ENCODE data around the gene PDZRN4. TPM values are rescaled to one million over a fixed set of nuclear protein-coding genes. Genes with fewer than 3 reads are reported as not detected.

PDZRN4 gene
- total and polyA plus RNA-seq, 2 donors (not counting 3 experiments of a cell fraction or from before 2014, with no cell fraction given): not detected

- Histone ChIP-seq H3K9ac (replicated peaks; ENCODE audit: extremely low read depth, insufficient read depth, low read length) (no peak overlapping the region), H4K20me1 (replicated peaks; ENCODE audit: control insufficient read depth, extremely low read depth, insufficient read depth, low read length) (no peaks in the 10 kb centered on the region), H2AFZ (ENCODE audit: low read depth, low read length) (no peak overlapping the region), H3K9me3 (replicated peaks; ENCODE audit: control insufficient read depth, insufficient read depth, low read length) (no peaks in the 10 kb centered on the region), H3K79me2 (ENCODE audit: control insufficient read depth, insufficient read depth, low read length) (no peaks in the 10 kb centered on the region), H3K9me1 (replicated peaks; ENCODE audit: control insufficient read depth, extremely low read depth, insufficient read depth, low read length) (no peaks in the 10 kb centered on the region), H3K27ac (ENCODE audit: insufficient read depth, low read depth, low read length) (no peak overlapping the region), H3K36me3 (ENCODE audit: control insufficient read depth in 2 of 2, extremely low read depth in 1 of 2, insufficient read depth in 2 of 2, low read length in 2 of 2) (no peaks in the 10 kb centered on the region), H3K4me1 (ENCODE audit: control insufficient read depth, extremely low read depth, insufficient read depth, low read length) (no peaks in the 10 kb centered on the region), H3K27me3 (ENCODE audit: control insufficient read depth in 2 of 2, insufficient read depth in 2 of 2, low read length in 2 of 2) (no peaks in the 10 kb centered on the region), H3K4me2 (ENCODE audit: insufficient read depth, low read length) (no peak overlapping the region), H3K4me3 (replicated peaks in 1 of 3; ENCODE audit: insufficient read depth in 1 of 3, low read depth in 1 of 3, low read length in 3 of 3) (no peak overlapping the region)
- dilution Hi-C loops (cut with MboI; ENCODE audit: extremely low pct_ligation_motif_present, low sequenced_read_pairs): no loop called here
- TF ChIP-seq FOS (IDR thresholded peaks at IDR 0.05; ENCODE audit: borderline replicate concordance, insufficient read depth, low read length): no peak
- TF ChIP-seq MAX (IDR thresholded peaks at IDR 0.05; ENCODE audit: insufficient read depth, insufficient read length): no peak
- no peak for TF ChIP-seq GATA2 (IDR thresholded peaks at IDR 0.05; ENCODE audit: insufficient read depth, insufficient read length, low read depth, low read length)
- no peak for TF ChIP-seq EZH2 (IDR thresholded peaks at IDR 0.05; ENCODE audit: borderline replicate concordance, low read depth, low read length, severe bottlenecking)
- TF ChIP-seq JUN (IDR thresholded peaks at IDR 0.05; ENCODE audit: borderline replicate concordance, insufficient read depth, insufficient read length, low read depth): no peak
- no peak for TF ChIP-seq POLR2A (IDR thresholded peaks at IDR 0.05; ENCODE audit: low read depth, low read length)
- no peak for TF ChIP-seq POLR2AphosphoS5 (IDR thresholded peaks at IDR 0.05; ENCODE audit: insufficient read depth, low read depth, low read length)
- POLR2A ChIA-PET: no interaction called here
- intact Hi-C loops (cut with micrococcal nuclease): no loop called here
- FAIRE-seq (no peak), DNase-seq (ENCODE audit: low read depth, low spot score) (no peak)
- BruUV-seq (replicated peaks): no TSS peak
- CTCF ChIA-PET: interaction anchor here (1.0 to 1.1 kb wide), 2 partner anchors 10 to 176 kb away, joined by 3 read pairs; no protein-coding TSS in a partner anchor
Measured at GRCh38 chr12:41453409-41453808, 265.3 kb downstream of the PDZRN4 start.
